Nephron (organoid): ENCODE data around the gene NT5DC3.

Experiments used
- H3K27ac Mint-ChIP-seq, 3 experiments: 2 replicates each; pipeline ENCODE4 v1.8.0; 2020; ENCODE audit warnings: mixed read lengths in 3 of 3, mild to moderate bottlenecking in 2 of 3, moderate library complexity in 1 of 3
- H3K27me3 Mint-ChIP-seq: 2 replicates; pipeline ENCODE4 v1.8.0; 2021; ENCODE audit warnings: low read depth, mild to moderate bottlenecking, moderate library complexity, mixed read lengths
- H3K36me3 Mint-ChIP-seq: 2 replicates; pipeline ENCODE4 v1.8.0; 2020; ENCODE audit warnings: low read depth, mixed read lengths
- H3K4me1 Mint-ChIP-seq: 2 replicates; pipeline ENCODE4 v1.8.0; 2020; ENCODE audit warnings: mixed read lengths
- H3K4me3 Mint-ChIP-seq, 3 experiments: 2 replicates each; pipeline ENCODE4 v1.8.0; 2020; ENCODE audit warnings: mild to moderate bottlenecking in 3 of 3, mixed read lengths in 3 of 3, moderate library complexity in 2 of 3
- H3K9me3 Mint-ChIP-seq: 2 replicates; pipeline ENCODE4 v1.8.0; 2020; ENCODE audit warnings: mixed read lengths
- TF ChIP-seq, protein P1 (sequence below), 3 experiments: fragments of 200-600 bp; sonication (generic); IDR thresholded peaks; one replicate each; pipeline ENCODE4 v1.5.0; 2021; ENCODE audit warnings: antibody characterized with exemption in 3 of 3; ENCODE audit not compliant: unreplicated experiment in 3 of 3

NT5DC3 gene

DNA sequence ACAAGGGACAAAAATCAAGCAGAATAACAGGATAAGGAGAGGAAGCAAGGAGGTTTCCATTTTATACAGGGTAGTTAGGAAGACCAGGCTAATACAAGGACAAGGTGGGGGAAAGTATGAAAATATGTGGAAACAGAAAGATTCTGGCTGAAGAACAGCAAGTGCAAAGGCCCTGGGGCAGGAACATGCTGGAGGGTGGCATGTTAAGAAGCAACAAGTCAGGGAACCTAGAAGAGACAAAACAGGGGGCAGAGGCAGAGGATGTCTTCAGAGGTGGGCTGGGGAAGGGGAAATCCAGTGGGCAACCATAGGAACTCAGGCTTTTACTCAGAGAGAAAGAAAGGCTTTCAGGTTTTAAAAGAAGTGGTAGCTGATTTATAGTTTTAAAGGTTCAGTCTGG lies 54.8 kb downstream of the NT5DC3 start:
- TF ChIP-seq, protein P1, sequence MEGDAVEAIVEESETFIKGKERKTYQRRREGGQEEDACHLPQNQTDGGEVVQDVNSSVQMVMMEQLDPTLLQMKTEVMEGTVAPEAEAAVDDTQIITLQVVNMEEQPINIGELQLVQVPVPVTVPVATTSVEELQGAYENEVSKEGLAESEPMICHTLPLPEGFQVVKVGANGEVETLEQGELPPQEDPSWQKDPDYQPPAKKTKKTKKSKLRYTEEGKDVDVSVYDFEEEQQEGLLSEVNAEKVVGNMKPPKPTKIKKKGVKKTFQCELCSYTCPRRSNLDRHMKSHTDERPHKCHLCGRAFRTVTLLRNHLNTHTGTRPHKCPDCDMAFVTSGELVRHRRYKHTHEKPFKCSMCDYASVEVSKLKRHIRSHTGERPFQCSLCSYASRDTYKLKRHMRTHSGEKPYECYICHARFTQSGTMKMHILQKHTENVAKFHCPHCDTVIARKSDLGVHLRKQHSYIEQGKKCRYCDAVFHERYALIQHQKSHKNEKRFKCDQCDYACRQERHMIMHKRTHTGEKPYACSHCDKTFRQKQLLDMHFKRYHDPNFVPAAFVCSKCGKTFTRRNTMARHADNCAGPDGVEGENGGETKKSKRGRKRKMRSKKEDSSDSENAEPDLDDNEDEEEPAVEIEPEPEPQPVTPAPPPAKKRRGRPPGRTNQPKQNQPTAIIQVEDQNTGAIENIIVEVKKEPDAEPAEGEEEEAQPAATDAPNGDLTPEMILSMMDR (IDR thresholded peaks at IDR 0.05; ENCODE audit: unreplicated experiment in 3 of 3), result no peak
- Mint-ChIP-seq H3K36me3 (peaks cover 10% of the 10 kb centered on the region), H3K27me3 (no peaks in the 10 kb centered on the region), H3K4me3 (no peak overlapping the region), H3K27ac (peak overlapping the region in 2 of 3 experiments; percentile 69 to 83), H3K9me3 (no peaks in the 10 kb centered on the region), H3K4me1 (peaks cover 6% of the 10 kb centered on the region)

DNA sequence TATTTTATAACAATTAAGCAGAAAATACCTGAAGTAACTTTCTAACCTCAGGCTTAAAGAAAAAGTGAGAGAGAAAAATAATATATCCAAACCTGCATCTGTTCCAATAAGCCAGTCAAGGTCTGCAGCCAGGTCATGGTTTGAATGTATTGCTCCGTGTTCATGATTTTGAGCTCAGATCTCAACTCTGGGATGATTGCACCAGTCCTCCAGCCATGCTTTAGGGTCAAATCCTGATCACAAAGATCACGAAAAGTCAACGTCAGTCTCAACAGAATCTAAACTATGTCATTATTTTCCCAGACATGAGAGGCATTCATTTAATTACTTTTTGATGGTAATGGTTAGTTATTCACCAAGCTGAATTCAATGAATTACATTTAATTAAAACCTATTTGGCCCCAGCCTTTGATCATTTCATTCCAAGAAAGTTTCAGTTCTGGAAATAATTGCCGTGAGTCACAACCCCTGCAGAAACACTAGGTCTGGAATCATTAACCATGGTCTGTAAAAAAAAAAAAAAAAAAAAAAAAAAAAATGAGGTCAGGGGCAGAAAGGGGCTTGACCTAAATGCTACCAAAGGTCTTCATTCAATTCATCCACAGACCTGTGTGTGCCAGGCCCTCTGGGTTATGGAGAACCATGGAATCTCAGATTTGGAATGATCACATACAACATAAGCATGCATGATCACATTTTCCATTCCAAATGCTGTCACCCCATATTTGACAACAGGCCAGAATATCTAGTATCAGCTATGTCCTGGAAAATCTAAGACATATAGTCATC lies 55.6 kb downstream of the NT5DC3 start:
- TF ChIP-seq, protein P1 (IDR thresholded peaks at IDR 0.05; ENCODE audit: unreplicated experiment in 3 of 3), result no peak
- peak overlapping the region; percentile 69 to 87 (median 83) for H3K27ac Mint-ChIP-seq
- H3K27me3 Mint-ChIP-seq, result no peaks in the 10 kb centered on the region
- no peaks in the 10 kb centered on the region for H3K9me3 Mint-ChIP-seq
- no peak overlapping the region for H3K4me3 Mint-ChIP-seq
- peaks cover 10% of the 10 kb centered on the region for H3K36me3 Mint-ChIP-seq
- H3K4me1 Mint-ChIP-seq, result peaks cover 6% of the 10 kb centered on the region

DNA sequence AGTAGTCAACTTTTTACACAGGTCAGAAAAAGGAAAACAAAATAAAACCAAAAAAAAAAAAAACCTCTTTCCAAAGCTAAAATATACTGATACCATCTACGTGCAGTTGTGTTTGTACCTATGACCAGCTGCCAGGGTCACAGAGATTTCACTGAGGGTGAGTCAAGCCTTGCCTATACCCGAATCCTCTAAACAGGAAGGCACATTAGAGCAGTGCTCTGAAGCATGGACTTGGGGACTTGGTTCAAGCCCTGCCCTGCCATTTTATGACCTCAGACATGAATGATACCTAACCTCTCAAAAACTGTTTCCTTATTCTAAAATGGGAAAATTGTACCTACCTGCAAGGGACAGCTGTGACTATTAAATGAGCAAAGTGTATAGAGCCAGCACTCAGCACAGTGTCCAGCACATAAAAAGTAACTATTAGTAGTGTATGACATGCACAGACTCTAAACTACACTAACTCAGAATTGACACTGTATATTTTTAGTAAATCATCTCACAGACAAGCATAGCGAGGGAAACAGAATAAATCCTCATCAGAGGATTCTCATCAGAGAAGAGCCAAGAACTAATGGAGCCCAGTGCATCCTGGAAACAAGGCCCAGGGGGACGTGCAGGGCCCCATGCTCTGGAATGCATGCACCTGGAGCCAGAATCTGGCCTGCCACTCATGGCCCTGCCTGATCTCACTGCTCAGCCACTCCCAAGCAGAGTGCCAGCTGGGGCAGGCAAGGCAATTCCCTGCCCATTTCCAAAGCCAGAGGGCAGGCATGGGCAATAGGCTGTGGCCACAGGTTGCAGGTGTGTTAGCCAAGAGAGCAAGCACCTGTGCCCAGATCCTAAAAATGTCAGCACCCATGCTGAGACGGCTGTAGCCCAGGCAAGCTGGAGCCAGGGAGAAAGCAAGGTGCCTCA lies 57.0 kb downstream of the NT5DC3 start:
- peaks cover 13% of the 10 kb centered on the region for H3K4me1 Mint-ChIP-seq
- peaks cover 19% of the 10 kb centered on the region for H3K36me3 Mint-ChIP-seq
- no peaks in the 10 kb centered on the region for H3K9me3 Mint-ChIP-seq
- no peaks in the 10 kb centered on the region for H3K27me3 Mint-ChIP-seq
- no peak overlapping the region for H3K4me3 Mint-ChIP-seq
- TF ChIP-seq, protein P1 (IDR thresholded peaks at IDR 0.05; ENCODE audit: unreplicated experiment in 3 of 3), result no peak
- H3K27ac Mint-ChIP-seq, result peak overlapping the region; percentile 19 to 52 (median 26)

DNA sequence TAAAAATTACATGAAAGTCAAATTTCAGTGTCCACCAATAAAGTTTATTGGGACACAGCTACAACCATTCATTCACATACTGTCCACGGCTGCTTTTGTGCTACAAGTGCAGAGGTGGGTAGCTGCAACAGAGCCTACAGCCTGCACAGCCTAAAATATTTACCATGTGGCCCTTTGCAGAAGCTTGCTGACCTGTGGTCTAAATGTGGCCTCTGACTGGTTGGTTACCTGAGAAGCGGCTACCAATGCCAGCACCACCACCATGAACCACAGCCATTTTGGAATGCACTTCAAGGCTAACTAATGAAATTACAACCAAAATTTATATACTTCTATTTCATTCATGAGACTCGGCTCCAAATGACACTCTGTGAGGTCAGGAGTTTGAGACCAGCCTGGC lies 58.6 kb downstream of the NT5DC3 start:
- TF ChIP-seq, protein P1 (IDR thresholded peaks at IDR 0.05; ENCODE audit: unreplicated experiment in 3 of 3), result no peak
- H3K4me3 Mint-ChIP-seq, result no peak overlapping the region
- H3K27ac Mint-ChIP-seq, result no peak overlapping the region
- H3K27me3 Mint-ChIP-seq, result no peaks in the 10 kb centered on the region
- H3K4me1 Mint-ChIP-seq, result peaks cover 13% of the 10 kb centered on the region
- peaks cover 28% of the 10 kb centered on the region for H3K36me3 Mint-ChIP-seq
- H3K9me3 Mint-ChIP-seq, result no peaks in the 10 kb centered on the region

DNA sequence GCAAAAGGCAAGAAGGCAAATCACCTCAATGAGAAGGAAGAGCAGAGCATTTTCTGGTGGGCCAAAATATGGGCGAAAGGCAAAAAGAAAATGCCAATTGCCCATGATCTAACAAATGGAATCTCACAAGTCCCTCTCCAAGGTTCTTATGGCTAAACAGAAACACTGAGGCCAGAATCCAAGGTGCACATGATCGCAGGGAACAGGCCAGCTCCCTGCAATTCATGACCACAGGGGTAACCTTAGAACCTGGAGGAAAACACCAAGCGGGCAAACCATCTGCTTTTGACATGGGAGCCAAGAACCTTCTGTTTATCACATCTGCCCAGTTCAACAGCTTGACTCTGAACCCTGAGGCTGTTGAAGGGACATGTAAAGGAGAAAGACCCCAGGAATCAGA lies 60.0 kb downstream of the NT5DC3 start:
- Mint-ChIP-seq H3K9me3 (no peaks in the 10 kb centered on the region), H3K36me3 (peaks cover 31% of the 10 kb centered on the region), H3K27me3 (no peaks in the 10 kb centered on the region), H3K27ac (no peak overlapping the region), H3K4me1 (peaks cover 13% of the 10 kb centered on the region), H3K4me3 (no peak overlapping the region)
- TF ChIP-seq, protein P1 (IDR thresholded peaks at IDR 0.05; ENCODE audit: unreplicated experiment in 3 of 3), result no peak
